ENCODE results near the gene USP5. TPM values are rescaled to one million over a fixed set of nuclear protein-coding genes. Genes with fewer than 3 reads are reported as not detected.

The USP5 gene
- total RNA-seq, 2 experiments from 2014 or later: 70.4 to 129 TPM

GRCh38 chr12:6846316-6846869, 5.6 kb upstream of the USP5 start:
- Histone ChIP-seq H3K4me3 (ENCODE audit: low read depth, low read length, poor library complexity, severe bottlenecking) (no peak overlapping the region), H3K4me1 (ENCODE audit: insufficient read depth, low read length, poor library complexity, severe bottlenecking) (peaks cover 40% of the 10 kb centered on the region), H3K79me2 (ENCODE audit: insufficient read depth, low read depth, low read length) (peaks cover 23% of the 10 kb centered on the region), H3K9me3 (ENCODE audit: low read length) (no peaks in the 10 kb centered on the region), H3K27ac (ENCODE audit: low read depth, low read length, poor library complexity, severe bottlenecking) (no peak overlapping the region), H2AFZ (ENCODE audit: low read length) (no peak overlapping the region), H3K9me2 (ENCODE audit: insufficient read depth, low read length) (no peaks in the 10 kb centered on the region), H3K4me2 (ENCODE audit: low read length) (no peak overlapping the region), H3K36me3 (ENCODE audit: insufficient read depth, low read length) (peaks cover 64% of the 10 kb centered on the region), H4K20me1 (ENCODE audit: insufficient read depth, low read length) (no peaks in the 10 kb centered on the region)
- no TSS peak for BruUV-seq (replicated peaks)
- intact Hi-C loops (cut with micrococcal nuclease; ENCODE audit: unreplicated experiment): no loop called here
- TF ChIP-seq CTCF (conservative IDR thresholded peaks at IDR 0.05; ENCODE audit: low read length) (no peak), EZH2phosphoT487 (IDR thresholded peaks at IDR 0.05; ENCODE audit: borderline replicate concordance, low read depth, low read length) (no peak)
- DNase-seq (ENCODE audit: low spot score): no peak
- CTCF ChIA-PET (ENCODE audit: unreplicated experiment): interaction anchor here (1.4 kb wide), 1 partner anchor 26 kb away, joined by 3 read pairs; the partner anchor contains the start of gene SPSB2
- POLR2A ChIA-PET: no interaction called here

- Histone ChIP-seq H3K4me1 (ENCODE audit: insufficient read depth, low read length, poor library complexity, severe bottlenecking) (peaks cover 34% of the 10 kb centered on the region), H3K27ac (ENCODE audit: low read depth, low read length, poor library complexity, severe bottlenecking) (no peak overlapping the region), H3K9me3 (ENCODE audit: low read length) (no peaks in the 10 kb centered on the region), H3K36me3 (ENCODE audit: insufficient read depth, low read length) (peaks cover 64% of the 10 kb centered on the region), H3K79me2 (ENCODE audit: insufficient read depth, low read depth, low read length) (peaks cover 23% of the 10 kb centered on the region), H3K4me3 (ENCODE audit: low read depth, low read length, poor library complexity, severe bottlenecking) (no peak overlapping the region), H2AFZ (ENCODE audit: low read length) (no peak overlapping the region), H3K4me2 (ENCODE audit: low read length) (no peak overlapping the region), H4K20me1 (ENCODE audit: insufficient read depth, low read length) (no peaks in the 10 kb centered on the region), H3K9me2 (ENCODE audit: insufficient read depth, low read length) (no peaks in the 10 kb centered on the region)
- no peak for TF ChIP-seq CTCF (conservative IDR thresholded peaks at IDR 0.05; ENCODE audit: low read length)
- TF ChIP-seq EZH2phosphoT487 (IDR thresholded peaks at IDR 0.05; ENCODE audit: borderline replicate concordance, low read depth, low read length): no peak
- DNase-seq (ENCODE audit: low spot score): no peak
- intact Hi-C loops (cut with micrococcal nuclease; ENCODE audit: unreplicated experiment): no loop called here
- BruUV-seq (replicated peaks): no TSS peak
- ChIA-PET CTCF (ENCODE audit: unreplicated experiment) (interaction anchor here (1.4 kb wide), 1 partner anchor 25 kb away, joined by 3 read pairs; the partner anchor contains the start of gene SPSB2), POLR2A (interaction anchor here (1.9 kb wide), 1 partner anchor 8 kb away, joined by 11 read pairs; the partner anchor contains the start of gene GNB3)
Measured at GRCh38 chr12:6847676-6848075, 4.3 kb upstream of the USP5 start.

GRCh38 chr12:6849427-6849826, 2.5 kb upstream of the USP5 start:
- TF ChIP-seq CTCF (conservative IDR thresholded peaks at IDR 0.05; ENCODE audit: low read length): no peak
- TF ChIP-seq EZH2phosphoT487 (IDR thresholded peaks at IDR 0.05; ENCODE audit: borderline replicate concordance, low read depth, low read length): no peak
- Histone ChIP-seq H3K36me3 (ENCODE audit: insufficient read depth, low read length) (peaks cover 67% of the 10 kb centered on the region), H3K9me2 (ENCODE audit: insufficient read depth, low read length) (no peaks in the 10 kb centered on the region), H3K4me3 (ENCODE audit: low read depth, low read length, poor library complexity, severe bottlenecking) (peak overlapping the region; percentile 93), H2AFZ (ENCODE audit: low read length) (no peak overlapping the region), H3K79me2 (ENCODE audit: insufficient read depth, low read depth, low read length) (peaks cover 40% of the 10 kb centered on the region), H3K4me1 (ENCODE audit: insufficient read depth, low read length, poor library complexity, severe bottlenecking) (peaks cover 35% of the 10 kb centered on the region), H3K4me2 (ENCODE audit: low read length) (peak overlapping the region; percentile 73), H3K27ac (ENCODE audit: low read depth, low read length, poor library complexity, severe bottlenecking) (no peak overlapping the region), H3K9me3 (ENCODE audit: low read length) (no peaks in the 10 kb centered on the region), H4K20me1 (ENCODE audit: insufficient read depth, low read length) (peaks cover 6% of the 10 kb centered on the region)
- POLR2A ChIA-PET: interaction anchor here (0.8 to 6.0 kb wide), 2 partner anchors 9 to 15 kb away, joined by 3 to 101 read pairs; partner anchors contain the start of gene GNB3
- intact Hi-C loops (cut with micrococcal nuclease; ENCODE audit: unreplicated experiment): no loop called here
- CTCF ChIA-PET (ENCODE audit: unreplicated experiment): interaction anchor here (2.9 kb wide), 1 partner anchor 23 kb away, joined by 9 read pairs; the partner anchor contains the start of gene SPSB2
- no peak for DNase-seq (ENCODE audit: low spot score)
- BruUV-seq (replicated peaks): no TSS peak

All from OCI-LY7 (cell line).